GM23338 (cell line): ENCODE results near the gene TBX19. TPM values are rescaled to one million over a fixed set of nuclear protein-coding genes. Genes with fewer than 3 reads are reported as not detected.

Source experiments
- ATAC-seq: fragments of 200-7000 bp; cut with Tn5 transposase; 3 replicates; pipeline ENCODE4 v1.9.1; 2020
- DNase-seq: peaks from one replicate; pipeline ENCODE4 v3.0.0-alpha.2; 2015; ENCODE audit warnings: low spot score
- H2AFZ ChIP-seq: fragments of 200-600 bp; sonication (generic); 2 replicates; pipeline ENCODE4 v1.8.0; 2016; ENCODE audit warnings: antibody characterized with exemption, mild to moderate bottlenecking, moderate library complexity
- H3F3A ChIP-seq: fragments of 200-600 bp; sonication (generic); replicated peaks from 2 replicates; pipeline ENCODE4 v1.8.0; 2017; ENCODE audit warnings: antibody characterized with exemption, mixed run types, low read depth
- H3K27ac ChIP-seq: fragments of 200-600 bp; sonication (generic); 2 replicates; pipeline ENCODE4 v1.6.1; 2016; ENCODE audit warnings: low read depth
- H3K27me3 ChIP-seq: fragments of 200-600 bp; sonication (generic); 2 replicates; pipeline ENCODE4 v1.8.0; 2016; ENCODE audit warnings: mild to moderate bottlenecking, mixed run types, moderate library complexity; ENCODE audit not compliant: insufficient read depth
- H3K36me3 ChIP-seq: fragments of 200-600 bp; sonication (generic); 2 replicates; pipeline ENCODE4 v1.8.0; 2016; ENCODE audit warnings: mild to moderate bottlenecking; ENCODE audit not compliant: insufficient read depth
- H3K4me1 ChIP-seq: fragments of 200-600 bp; sonication (generic); 2 replicates; pipeline ENCODE4 v1.8.0; 2016; ENCODE audit warnings: mild to moderate bottlenecking, moderate library complexity; ENCODE audit not compliant: insufficient read depth
- H3K4me2 ChIP-seq: fragments of 200-600 bp; sonication (generic); 2 replicates; pipeline ENCODE4 v1.7.1; 2017; ENCODE audit warnings: mixed run types
- H3K4me3 ChIP-seq: fragments of 200-600 bp; sonication (generic); 2 replicates; pipeline ENCODE4 v1.6.1; 2016; ENCODE audit warnings: mixed run types
- H3K79me2 ChIP-seq: fragments of 200-600 bp; sonication (generic); replicated peaks from 2 replicates; pipeline ENCODE4 v1.8.0; 2017; ENCODE audit warnings: mild to moderate bottlenecking; ENCODE audit not compliant: insufficient read depth
- H3K9me2 ChIP-seq: fragments of 200-600 bp; sonication (generic); 2 replicates; pipeline ENCODE4 v1.8.0; 2017; ENCODE audit not compliant: insufficient read depth
- H4K20me1 ChIP-seq: fragments of 200-600 bp; sonication (generic); replicated peaks from 2 replicates; pipeline ENCODE4 v1.8.0; 2017; ENCODE audit warnings: mild to moderate bottlenecking; ENCODE audit not compliant: insufficient read depth
- H3K27ac Mint-ChIP-seq: 2 replicates; pipeline ENCODE4 v1.8.0; 2020; ENCODE audit warnings: inconsistent platforms, mild to moderate bottlenecking, moderate library complexity, mixed read lengths
- H3K27me3 Mint-ChIP-seq: 3 replicates; pipeline ENCODE4 v1.8.0; 2022; ENCODE audit warnings: low read depth, mild to moderate bottlenecking, moderate library complexity, mixed read lengths, inconsistent platforms; ENCODE audit not compliant: insufficient read depth, poor library complexity
- H3K36me3 Mint-ChIP-seq: 3 replicates; pipeline ENCODE4 v1.8.0; 2021; ENCODE audit warnings: low read depth, mild to moderate bottlenecking, inconsistent platforms, moderate library complexity, mixed read lengths
- H3K4me1 Mint-ChIP-seq: 3 replicates; pipeline ENCODE4 v1.8.0; 2020; ENCODE audit warnings: mild to moderate bottlenecking, inconsistent platforms, mixed read lengths
- H3K4me3 Mint-ChIP-seq: 3 replicates; pipeline ENCODE4 v1.8.0; 2021; ENCODE audit warnings: moderate library complexity, mild to moderate bottlenecking, inconsistent platforms, mixed read lengths
- H3K9me3 Mint-ChIP-seq: 3 replicates; pipeline ENCODE4 v1.8.0; 2020; ENCODE audit warnings: moderate library complexity, mild to moderate bottlenecking, inconsistent platforms, mixed read lengths
- CREB1 ChIP-seq: fragments of 250-450 bp; sonication (Bioruptor Pico); IDR thresholded peaks from 2 replicates; pipeline ENCODE4 v1.5.0; 2020; ENCODE audit warnings: low read depth, mild to moderate bottlenecking, moderate library complexity
- CTCF ChIP-seq, 2 experiments: fragments of 200-600 bp in 1 of 2; sonication (generic) in 1 of 2; conservative IDR thresholded peaks; 2 replicates each; pipeline versions ENCODE4 v1.5.1 to v1.6.1; 2016 to 2017; ENCODE audit warnings: antibody characterized with exemption in 2 of 2, low read depth in 2 of 2, mild to moderate bottlenecking in 2 of 2, moderate library complexity in 1 of 2
- ETS1 ChIP-seq: IDR thresholded peaks from 2 replicates; pipeline ENCODE4 v1.6.1; 2016; ENCODE audit warnings: antibody characterized with exemption
- EZH2 ChIP-seq: fragments of 200-600 bp; sonication (generic); IDR thresholded peaks from one replicate; pipeline ENCODE4 v1.8.0; 2017; ENCODE audit warnings: antibody characterized with exemption, mild to moderate bottlenecking, low read depth; ENCODE audit not compliant: unreplicated experiment
- EZH2phosphoT487 ChIP-seq: fragments of 200-600 bp; sonication (generic); IDR thresholded peaks from one replicate; pipeline ENCODE4 v1.8.1; 2018; ENCODE audit warnings: antibody characterized with exemption; ENCODE audit not compliant: unreplicated experiment
- JUNB ChIP-seq: IDR thresholded peaks from one replicate; pipeline ENCODE4 v1.6.1; 2016; ENCODE audit warnings: antibody characterized with exemption; ENCODE audit not compliant: unreplicated experiment
- NANOG ChIP-seq: IDR thresholded peaks from 2 replicates; pipeline ENCODE4 v1.6.1; 2016; ENCODE audit warnings: antibody characterized with exemption, borderline replicate concordance
- POLR2AphosphoS5 ChIP-seq: IDR thresholded peaks from 2 replicates; pipeline ENCODE4 v1.6.1; 2016; ENCODE audit warnings: antibody characterized with exemption, low read depth
- REST ChIP-seq: IDR thresholded peaks from one replicate; pipeline ENCODE4 v1.6.1; 2018; ENCODE audit warnings: antibody characterized with exemption; ENCODE audit not compliant: unreplicated experiment
- STAT1 ChIP-seq: IDR thresholded peaks from one replicate; pipeline ENCODE4 v1.6.1; 2016; ENCODE audit warnings: antibody characterized with exemption; ENCODE audit not compliant: unreplicated experiment
- ZNF114 ChIP-seq: fragments of 250-450 bp; sonication (Bioruptor Pico); IDR thresholded peaks from 2 replicates; pipeline ENCODE4 v1.5.0; 2020; ENCODE audit warnings: mild to moderate bottlenecking, moderate library complexity
- ZNF331 ChIP-seq: fragments of 250-450 bp; sonication (Bioruptor Pico); IDR thresholded peaks from 2 replicates; pipeline ENCODE4 v1.5.0; 2020; ENCODE audit warnings: low read depth, mild to moderate bottlenecking, moderate library complexity
- ZNF462 ChIP-seq: fragments of 250-450 bp; sonication (Bioruptor Pico); IDR thresholded peaks from 2 replicates; pipeline ENCODE4 v1.5.0; 2020; ENCODE audit warnings: mild to moderate bottlenecking, moderate library complexity
- polyA plus RNA-seq: library from polyadenylated mRNA; unstranded; fragments of >200 nt; fragmentation: Nextera tagmentation; extraction: Ambion mirVana; gene quantifications from 2 replicates; pipeline ENCODE4 v1.2.1, GENCODE V29; 2016
- total RNA-seq: library from RNA; depleted of rRNA; stranded (reverse); fragments of >200 nt; shearing (Covaris generic); gene quantifications from 2 replicates; pipeline ENCODE4 v1.2.3, GENCODE V29; 2014

TBX19 gene
- total and polyA plus RNA-seq, 2 experiments from 2014 or later: 0.76 to 1.1 TPM

- H3K9me3 Mint-ChIP-seq: no peaks in the 10 kb centered on the region
- H3K4me1 Mint-ChIP-seq: peaks cover 10% of the 10 kb centered on the region
- no peak overlapping the region for H3K4me2 ChIP-seq
- DNase-seq (no peak), ATAC-seq (no peak)
- H3K27ac Mint-ChIP-seq: no peak overlapping the region
- H3K79me2 ChIP-seq: no peaks in the 10 kb centered on the region
- no peak overlapping the region for H3K27ac ChIP-seq
- no peaks in the 10 kb centered on the region for H3K9me2 ChIP-seq
- no peak overlapping the region for H3K4me3 Mint-ChIP-seq
- H3F3A ChIP-seq: no peaks in the 10 kb centered on the region
- no peak overlapping the region for H3K4me3 ChIP-seq
- H3K4me1 ChIP-seq: peaks cover 13% of the 10 kb centered on the region
- peaks cover 1% of the 10 kb centered on the region for H3K27me3 Mint-ChIP-seq
- H3K36me3 ChIP-seq: no peaks in the 10 kb centered on the region
- no peaks in the 10 kb centered on the region for H3K36me3 Mint-ChIP-seq
- H2AFZ ChIP-seq: no peak overlapping the region
- no peaks in the 10 kb centered on the region for H3K27me3 ChIP-seq
- TF ChIP-seq POLR2AphosphoS5 (no peak), ZNF114 (CRISPR knock-in tag) (no peak), REST (no peak), EZH2 (no peak), ETS1 (no peak), ZNF462 (CRISPR knock-in tag) (no peak), ZNF331 (no peak), JUNB (no peak), CTCF (conservative IDR thresholded peaks at IDR 0.05; ENCODE audit: low read depth in 2 of 2) (no peak), EZH2phosphoT487 (no peak), STAT1 (no peak), CREB1 (no peak), NANOG (no peak)
- H4K20me1 ChIP-seq: no peaks in the 10 kb centered on the region
Observed at GRCh38 chr1:168293356-168293755, 12.7 kb downstream of the TBX19 start.
